Renal cortical epithelial cell (primary cell): Measurements from ENCODE around the gene ZNF213. TPM values are rescaled to one million over a fixed set of nuclear protein-coding genes. Genes with fewer than 3 reads are reported as not detected.
"Not testable (repeated sequence)": the region's sequence is repeated elsewhere in the genome, so short reads cannot be mapped to it uniquely, and the experiment has no call there.

Experiments used
- DNase-seq: peaks from one replicate; pipeline ENCODE4 v3.0.0-alpha.2; 2011; ENCODE audit warnings: low read depth
- total RNA-seq: library from RNA; depleted of rRNA; stranded (reverse); fragments of >200 nt; gene quantifications from 2 replicates; pipeline ENCODE4 v1.2.3, GENCODE V29; 2014

The ZNF213 gene
- total RNA-seq, 1 donor from 2014 or later = 19.3 TPM

DNA sequence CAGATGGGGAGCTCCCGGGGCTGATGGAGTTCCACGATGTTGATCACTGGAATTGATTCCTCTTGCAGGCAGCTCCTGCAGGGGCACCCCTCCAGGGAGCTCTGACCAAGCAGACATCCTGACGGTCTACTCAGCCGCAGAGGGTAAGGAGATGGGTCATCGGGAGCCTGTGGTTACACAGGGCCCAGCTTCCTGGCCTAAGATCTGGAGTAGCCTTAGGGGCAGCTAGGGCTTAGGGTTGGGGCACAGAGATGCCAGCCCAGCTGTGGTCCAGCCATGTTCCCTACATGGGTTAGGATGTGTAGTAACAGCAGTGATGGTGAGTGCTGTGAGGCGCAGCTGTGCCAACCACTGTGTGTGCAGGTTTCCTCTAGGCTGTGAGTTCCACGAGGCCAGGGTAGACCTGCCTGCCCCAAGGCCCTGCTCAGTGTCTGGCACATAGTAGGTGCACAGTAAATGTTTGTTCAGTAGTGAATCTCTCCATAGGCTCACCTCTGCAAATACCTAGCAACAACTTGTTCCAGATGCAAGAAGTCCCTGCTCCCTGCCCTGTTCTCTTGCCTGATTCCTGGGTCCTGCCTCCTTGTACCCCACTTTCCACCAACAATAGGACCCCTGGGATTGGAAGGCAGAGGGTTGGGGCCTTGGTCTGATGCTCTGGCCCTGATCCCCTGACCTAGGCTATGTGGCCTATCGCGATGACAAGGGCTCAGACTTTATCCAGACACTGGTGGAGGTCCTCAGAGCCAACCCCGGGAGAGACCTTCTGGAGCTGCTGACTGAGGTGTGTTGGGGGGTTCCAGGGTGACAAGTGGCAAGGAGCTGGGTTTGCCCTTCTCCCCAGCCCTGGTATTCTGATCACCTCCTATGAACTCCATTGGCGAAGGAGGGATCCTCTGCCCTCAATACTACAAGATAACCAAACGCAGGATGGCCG, 13.7 kb downstream of the ZNF213 start:
- no peak for DNase-seq

DNA sequence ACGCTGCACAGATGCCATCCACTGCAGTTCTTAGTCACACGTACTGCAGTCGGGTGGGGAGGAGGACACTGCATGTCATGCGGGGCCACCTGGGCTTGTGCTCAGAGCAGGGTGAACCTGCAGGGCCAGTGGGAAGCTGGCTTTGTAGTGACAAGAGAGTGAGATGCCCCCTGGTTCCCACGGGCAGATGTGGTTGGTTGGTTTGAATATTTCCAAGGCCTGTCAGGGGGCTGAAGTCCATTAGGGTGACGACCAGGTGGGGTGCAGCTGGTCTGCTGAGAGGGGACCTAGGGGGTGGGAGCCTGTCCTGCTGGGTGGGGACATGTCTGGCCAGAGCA, 14.3 kb downstream of the ZNF213 start:
- no peak for DNase-seq

DNA sequence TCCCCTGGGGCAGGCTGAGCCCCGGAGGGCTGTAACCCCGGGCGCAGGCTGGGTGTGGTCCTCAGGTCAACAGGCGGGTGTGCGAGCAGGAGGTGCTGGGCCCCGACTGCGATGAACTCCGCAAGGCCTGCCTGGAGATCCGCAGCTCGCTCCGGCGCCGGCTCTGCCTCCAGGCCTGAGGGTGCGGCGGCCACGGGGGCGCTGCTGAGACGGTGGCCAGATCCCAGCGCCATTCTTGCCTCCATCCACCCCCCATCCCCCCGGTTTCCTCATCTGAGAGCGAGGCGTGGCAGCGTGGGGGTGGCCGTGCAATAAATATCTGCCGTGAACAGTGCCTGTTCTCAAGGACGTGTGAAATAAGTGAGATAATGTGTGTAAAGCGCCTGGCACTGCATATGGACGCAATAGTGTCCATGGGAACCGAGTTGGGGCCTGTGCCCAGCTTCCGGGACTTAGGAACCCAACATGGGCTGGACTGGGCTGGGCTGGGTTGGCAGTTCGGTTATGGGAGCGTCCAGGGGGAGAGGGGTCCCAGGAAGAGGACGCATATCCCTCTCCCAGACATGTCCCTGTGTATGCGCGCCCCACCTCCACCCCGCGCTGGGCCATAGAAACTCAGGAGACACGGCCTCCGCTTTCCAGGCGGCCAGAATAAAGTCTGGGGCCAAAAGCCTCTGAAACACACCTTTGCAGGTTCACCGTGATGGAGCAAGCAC, 15.0 kb downstream of the ZNF213 start:
- no peak for DNase-seq

DNA sequence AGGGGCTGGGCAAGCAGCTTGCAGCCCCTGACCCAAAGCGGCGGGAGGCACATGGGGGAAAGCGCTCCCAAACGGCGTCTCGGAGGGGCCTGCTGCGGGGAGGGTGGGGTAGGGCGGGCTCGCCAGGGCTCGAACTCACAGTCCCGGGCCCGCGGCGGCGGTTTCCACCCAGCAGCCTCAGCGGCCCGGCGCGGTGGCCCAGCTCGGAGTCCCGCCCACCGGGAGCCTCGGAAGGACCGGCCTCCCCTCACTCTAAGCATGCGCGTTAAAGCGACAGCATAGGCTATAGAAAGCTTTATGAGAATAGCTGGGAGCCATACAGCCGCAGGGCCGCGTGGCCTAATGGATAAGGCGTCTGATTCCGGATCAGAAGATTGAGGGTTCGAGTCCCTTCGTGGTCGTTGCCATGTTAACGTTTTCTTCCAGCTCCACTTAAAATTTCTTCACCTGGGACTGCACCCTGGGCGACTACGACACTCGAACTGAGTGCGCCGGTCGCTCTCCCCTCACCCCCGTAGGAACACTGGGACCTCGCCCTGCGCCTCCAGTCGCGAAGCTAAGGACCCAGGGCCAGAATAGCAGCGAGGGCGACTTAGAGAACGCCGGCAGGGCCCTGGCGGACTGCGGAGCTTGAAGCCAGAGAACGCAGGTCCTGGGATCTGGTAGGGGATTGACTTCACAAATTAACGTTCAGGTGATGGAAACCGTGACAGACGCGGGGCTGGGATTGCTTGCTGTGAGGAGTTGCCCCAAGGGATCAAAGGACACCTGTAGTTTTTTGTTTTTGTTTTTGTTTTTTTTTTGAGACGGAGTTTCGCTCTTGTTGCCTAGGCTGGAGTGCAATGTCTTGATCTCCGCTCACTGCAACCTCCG, 15.8 kb downstream of the ZNF213 start:
- peak; percentile 85 for DNase-seq

DNA sequence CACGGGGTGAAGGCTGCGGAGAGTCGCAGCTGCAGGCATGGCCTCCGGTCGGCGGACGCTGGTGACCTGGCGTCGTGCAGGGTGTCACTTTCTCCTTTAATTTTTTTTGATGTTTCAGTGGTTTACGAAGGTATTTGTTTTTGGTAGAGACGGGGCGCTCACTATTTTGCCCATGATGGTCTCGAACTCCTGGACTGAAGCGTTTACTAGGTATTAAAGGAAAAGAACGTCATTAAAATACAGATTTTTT, 17.1 kb downstream of the ZNF213 start:
- DNase-seq = no peak

DNA sequence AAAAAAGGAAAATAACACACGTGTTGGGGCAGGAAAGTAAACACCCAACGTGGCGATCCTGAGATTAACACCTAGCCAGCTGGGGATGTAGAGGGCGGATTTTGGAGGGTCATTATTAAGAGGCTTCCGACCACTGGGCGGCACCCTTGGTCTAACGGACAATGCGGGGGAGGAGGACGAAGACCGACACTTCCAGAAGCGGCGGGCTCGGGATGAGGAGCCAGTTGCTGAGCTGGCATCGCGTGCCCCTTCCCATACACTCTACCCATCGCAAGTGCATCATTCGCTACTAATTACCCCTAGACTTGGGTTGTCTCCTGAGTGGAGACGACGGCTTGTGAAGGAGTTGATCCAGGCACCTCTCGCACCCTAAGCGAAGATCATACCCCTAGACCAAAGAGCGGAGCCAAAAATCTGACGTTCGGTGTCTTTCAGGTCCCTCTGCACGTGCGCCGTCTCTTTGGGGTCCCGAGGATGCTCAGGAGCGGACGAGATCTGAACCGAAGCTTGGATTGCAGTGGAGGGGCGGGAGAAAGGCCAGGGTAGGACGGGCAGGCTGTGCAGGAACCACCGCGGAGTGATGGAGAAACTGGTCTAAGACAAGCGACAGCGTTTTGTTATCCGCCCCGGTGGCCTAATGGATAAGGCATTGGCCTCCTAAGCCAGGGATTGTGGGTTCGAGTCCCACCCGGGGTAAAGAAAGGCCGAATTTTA, 17.6 kb downstream of the ZNF213 start:
- peak; percentile 77 for DNase-seq

DNA sequence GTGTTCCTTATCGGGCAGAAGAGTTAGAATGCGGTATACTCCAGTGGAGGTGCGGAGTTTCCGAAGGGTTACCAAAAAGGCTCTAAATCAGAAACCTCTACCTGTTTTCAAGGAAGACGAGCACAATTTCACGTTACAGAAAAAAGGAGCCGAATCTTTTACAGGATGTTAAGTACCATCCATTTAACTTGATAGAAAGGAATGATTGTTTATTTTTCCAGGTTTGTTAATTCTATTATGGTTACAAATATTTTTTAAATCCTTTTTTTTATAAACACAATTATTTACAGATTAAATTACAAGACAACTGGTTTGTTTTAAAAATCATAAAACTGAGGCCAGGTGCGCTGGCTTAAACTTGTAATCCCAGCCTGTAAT, 18.2 kb downstream of the ZNF213 start:
- DNase-seq = no peak

DNA sequence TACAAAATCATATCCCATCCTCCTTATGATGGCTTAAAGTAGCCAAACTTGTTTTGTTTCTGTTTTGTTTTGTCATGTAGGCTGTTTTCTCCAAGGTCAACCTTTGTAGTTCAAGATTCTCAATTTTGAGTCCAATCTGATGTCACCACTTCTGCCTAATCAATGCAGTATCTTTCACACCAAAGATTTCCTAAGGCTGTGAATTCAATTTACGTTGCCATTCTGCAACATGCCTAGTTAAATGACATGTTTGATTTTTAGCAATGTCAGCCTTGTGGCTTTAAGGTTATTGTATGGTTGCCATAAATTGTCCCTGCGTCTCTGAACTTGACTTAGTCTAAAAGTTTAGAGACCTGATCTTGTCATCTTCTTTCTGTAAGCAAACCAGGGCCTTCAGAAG, 20.4 kb downstream of the ZNF213 start:
- DNase-seq = no peak

DNA sequence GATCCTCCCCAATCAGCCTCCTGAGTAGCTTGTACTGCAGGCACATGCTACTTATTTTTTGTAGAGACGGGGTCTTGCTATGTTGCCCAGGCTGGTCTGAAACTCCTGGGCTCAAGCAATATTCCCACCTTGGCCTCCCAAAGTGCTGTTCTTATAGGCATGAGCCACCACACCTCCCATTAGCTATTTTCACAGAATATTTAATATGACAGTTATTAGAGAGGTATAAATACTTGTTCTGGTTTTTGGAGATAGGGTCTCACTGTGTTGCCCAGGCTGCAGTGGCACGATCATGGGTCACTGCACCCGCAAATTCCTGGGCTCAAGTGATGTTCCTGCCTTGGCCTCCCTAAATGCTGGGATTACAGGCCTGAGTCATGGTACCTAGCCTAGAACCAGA, 21.1 kb downstream of the ZNF213 start:
- no peak for DNase-seq

DNA sequence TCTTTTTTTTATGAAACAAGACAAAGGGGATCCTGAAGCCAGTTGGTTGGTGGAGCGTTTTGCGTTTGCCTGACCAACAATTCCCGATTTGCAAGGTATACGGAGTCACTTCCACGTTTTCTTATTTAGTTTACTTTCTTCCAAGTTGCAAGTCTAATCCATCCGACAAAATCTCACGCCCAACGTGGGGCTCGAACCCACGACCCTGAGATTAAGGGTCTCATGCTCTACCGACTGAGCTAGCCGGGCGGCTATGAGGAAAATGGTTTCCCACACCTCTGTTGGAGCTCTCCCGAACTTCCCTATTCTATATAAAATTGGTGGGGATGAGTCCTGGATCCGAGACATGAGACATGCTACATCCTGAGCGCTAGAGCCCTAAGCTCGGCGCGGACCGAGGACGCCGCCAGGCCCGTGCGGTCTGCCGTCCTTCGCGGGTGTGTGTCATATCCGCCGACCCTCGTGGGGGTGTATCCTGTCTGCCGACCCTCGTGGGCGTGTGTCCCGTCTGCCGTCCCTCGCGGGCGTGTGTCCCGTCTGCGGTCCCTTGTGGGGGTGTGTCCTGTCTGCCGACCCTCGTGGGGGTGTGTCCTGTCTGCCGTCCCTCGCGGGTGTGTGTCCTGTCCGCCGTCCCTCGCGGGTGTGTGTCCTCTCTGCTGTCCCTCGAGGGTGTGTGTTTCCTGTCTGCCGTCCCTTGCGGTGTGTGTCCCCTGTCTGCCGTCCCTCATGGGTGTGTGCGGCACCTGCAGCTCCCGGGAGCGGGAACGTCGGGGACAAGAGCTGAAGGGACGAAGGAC, 22.6 kb downstream of the ZNF213 start:
- peak; percentile 87 for DNase-seq

DNA sequence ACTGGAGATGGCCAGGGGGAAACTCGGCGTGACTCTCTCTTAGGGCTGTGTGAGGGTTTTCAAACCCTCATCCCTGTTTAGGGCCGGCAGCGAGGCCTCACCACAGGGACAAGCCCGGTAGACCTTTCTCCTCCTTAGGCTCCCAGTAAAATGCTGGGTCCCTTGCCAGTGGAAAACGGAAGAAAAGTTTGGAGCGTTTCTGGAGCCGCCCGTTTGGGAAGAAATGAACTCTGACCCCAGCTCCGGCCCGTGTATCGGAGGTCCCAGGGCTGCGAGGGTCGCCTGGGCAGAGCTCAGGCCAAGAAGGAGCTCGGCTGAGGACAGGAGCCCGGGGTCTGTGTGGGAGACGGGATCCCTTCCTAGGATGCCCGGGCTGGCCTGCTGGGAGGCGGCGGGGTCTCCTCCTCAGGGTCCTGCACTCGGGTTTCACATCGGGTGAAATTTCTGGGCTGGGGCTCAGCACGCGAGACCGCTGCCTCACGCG, 23.2 kb downstream of the ZNF213 start:
- DNase-seq = no peak

DNA sequence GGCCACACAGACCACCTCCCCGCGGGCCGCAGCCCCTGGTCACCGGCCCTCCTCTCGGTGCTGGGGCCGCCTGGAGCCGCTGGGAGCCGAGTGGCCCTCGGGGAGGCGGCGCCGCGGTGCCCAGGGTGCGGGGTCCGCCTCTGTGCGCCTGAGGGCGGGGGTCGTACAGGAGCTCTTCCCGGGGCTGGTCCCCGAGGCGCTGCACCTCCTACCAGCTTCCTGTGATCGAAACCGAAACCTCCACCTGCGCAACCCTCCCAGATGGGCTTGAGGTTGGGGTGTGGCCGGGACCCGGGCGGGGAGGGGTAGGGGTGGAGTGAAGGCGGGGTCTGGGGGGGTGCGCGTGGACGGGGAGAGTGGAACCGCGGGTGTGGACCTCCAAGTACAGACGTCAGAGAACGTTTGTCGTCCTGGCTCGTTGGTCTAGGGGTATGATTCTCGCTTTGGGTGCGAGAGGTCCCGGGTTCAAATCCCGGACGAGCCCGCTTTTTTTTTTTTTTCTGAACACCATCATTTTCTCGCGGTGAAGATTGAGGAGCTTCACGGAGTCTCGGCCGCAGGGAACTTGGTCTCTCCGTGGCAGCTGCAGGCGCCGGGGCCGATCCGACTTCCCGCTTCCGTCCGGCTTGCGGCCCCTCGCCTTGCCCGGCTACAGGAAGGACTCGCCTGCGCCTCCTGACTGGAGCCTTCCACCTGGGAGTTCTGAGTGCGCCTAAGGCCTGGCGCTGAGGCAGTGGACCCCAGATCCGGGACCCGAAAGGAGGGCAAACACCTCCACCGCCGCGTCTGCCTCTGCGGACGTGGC, 23.9 kb downstream of the ZNF213 start:
- DNase-seq = peak; percentile 74

DNA sequence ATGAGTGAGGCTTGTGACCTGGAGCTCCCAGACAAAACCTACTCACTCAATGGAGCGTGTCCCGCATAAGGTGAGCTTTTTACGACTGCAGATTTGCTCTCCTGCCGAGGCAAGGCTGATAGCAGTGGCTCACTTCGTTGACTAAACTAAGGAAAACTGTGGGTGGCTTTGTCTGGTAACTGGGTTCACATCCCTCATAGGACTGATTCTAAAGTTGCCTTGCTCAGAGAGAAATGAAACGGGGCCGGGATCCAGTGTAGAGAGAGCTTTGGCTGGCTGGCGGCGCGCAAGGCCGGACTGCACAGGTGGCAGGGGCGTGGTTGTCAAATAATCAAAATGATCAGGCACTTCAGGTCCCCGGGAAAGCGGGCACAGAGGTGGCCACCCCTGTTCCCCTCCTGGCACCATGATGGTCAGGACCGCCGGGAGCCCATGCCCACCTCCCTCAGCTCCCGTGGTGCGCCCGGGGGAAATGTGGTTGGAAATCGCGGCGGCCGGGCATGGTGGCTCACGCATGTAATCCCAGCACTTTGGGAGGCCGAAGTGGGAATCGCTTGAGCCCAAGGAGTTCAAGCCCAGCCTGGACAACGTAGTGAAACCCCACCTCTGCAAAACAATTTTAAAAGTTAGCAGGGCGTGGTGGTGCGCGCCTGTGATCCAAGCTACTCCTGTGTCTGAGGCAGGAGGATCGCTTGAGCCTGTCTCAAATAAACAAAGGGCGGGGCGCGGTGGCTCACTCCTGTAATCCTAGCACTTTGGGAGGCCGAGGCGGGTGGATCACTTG, 26.6 kb downstream of the ZNF213 start:
- DNase-seq = no peak

DNA sequence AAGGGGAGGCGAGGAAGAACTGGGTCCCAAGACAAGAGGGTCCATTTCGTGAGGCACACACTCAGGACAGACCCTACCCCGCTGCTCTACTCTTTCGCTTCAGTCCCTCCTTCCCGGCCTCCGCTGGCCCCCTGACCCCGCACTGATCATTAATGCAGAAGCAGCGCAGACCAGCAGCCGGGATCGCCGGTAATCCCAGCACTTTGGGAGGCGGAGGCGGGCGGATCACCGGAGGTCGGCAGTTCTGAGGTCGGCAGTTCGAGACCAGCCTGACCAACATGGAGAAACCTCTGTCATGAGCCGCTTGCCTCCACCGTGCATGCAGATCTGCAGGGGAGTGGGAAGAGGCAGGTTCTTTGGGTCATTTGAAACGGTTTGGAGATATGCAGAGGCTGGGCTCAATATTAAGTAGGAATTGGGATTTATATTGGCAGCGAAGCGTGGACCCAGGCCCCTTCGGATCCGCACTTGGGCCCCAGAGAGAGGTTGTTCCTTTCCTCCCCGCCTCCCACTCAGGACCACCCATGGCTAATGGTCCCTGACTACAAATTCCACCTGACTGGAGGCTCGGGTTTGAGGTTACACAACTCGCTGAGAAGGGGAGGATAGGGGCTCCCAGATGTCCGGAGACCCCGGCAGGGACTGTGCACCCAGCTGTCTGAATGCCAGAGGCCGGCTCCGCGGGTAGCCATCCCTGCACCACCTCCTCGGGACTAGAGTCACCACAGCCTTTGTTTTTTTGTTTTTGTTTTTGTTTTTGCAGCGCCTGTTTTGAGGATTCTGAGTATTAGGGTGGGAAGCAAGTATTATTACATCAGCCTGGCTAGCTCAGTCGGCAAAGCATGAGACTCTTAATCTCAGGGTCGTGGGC, 29.5 kb downstream of the ZNF213 start:
- DNase-seq = no peak

DNA sequence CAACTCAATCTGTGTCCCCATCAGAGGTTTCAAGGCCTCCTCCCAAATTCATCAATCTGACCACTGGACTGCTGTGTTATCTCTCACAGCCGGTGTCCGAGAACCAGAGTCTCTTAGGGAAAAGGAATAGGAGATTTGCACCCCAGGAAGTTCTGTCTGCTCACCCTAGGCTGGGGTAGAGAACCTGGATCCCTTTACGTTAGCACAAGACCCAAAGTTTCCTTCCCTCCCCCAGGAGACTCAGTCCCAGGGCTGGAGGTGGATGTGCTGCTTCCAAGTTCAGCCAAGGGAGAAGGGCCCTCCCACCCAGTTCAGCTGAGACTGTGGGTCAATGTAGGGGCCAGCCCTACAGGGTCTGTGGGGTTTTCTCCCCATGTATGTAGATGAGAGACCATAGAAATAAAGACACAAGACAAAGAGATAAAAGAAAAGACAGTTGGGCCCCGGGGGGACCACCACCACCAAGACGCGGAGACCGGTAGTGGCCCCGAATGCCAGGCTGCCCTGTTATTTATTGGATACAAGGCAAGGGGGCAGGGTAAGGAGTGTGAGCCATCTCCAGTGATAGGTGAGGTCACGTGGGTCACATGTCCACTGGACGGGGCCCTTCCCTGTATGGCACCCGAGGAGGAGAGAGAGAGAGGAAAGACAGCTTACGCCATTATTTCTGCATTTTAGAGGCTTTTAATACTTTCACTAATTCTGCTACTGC, 30.4 kb downstream of the ZNF213 start:
- DNase-seq = no peak

DNA sequence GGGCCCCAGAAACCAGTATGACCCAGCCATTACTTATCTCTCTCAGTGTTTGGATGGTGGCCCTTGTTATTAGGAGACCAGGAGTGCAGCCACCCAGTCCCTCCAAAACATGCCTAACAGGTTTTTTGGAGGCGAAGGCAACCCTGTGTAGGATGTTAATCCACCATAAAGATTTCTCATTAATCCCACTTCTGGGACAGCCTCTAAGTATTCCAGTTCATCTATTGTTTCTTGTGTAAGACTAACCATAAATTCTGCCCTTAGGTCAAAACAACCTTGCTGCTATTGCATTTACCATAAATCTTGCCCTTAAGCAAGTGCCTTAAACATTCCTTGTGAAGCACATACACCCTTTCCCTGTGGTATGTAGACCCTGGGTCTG, 31.7 kb downstream of the ZNF213 start:
- DNase-seq = no peak

DNA sequence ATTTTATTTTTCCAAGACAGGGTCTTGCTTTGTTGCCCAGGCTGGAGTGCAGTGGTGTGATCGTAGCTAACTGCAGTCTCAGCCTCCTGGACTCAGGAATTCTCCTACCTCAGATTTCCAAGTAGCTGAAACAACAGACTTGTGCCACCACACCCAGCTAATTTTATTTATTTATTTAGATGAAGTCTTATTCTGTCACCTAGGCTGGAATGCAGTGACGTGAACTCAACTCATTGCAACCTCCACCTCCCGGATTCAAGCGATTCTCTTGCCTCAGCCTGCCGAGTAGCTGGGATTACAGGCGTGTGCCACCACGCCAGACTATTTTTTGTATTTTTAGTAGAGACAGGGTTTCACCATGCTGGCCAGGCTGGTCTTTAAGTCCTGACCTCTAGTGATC, 33.9 kb downstream of the ZNF213 start:
- DNase-seq = not testable (repeated sequence)
